K562 (cell line): ENCODE results near the gene EPHX1. TPM values are rescaled to one million over a fixed set of nuclear protein-coding genes. Genes with fewer than 3 reads are reported as not detected.

Source experiments
- CBFA2T3 ChIP-seq: fragments of 450-650 bp; IDR thresholded peaks from 2 replicates; pipeline ENCODE4 v1.6.1; 2017
- FOXA1 ChIP-seq: fragments of 450-650 bp; IDR thresholded peaks from 2 replicates; pipeline ENCODE4 v1.6.1; 2016; ENCODE audit warnings: mild to moderate bottlenecking, borderline replicate concordance
- FOXA3 ChIP-seq, 2 experiments: fragments of 450-650 bp in 1 of 2; sonication (generic) in 1 of 2; formaldehyde crosslinking; IDR thresholded peaks in 1 of 2; conservative IDR thresholded peaks in 1 of 2; 2 replicates each; pipeline versions ENCODE4 v1.4.0 to v1.8.0; 2020 to 2022; ENCODE audit warnings: mild to moderate bottlenecking in 2 of 2, missing genetic modification reagents in 1 of 2
- GTF2A2 ChIP-seq: IDR thresholded peaks from 2 replicates; pipeline ENCODE4 v1.6.1; 2016; ENCODE audit warnings: mild to moderate bottlenecking, missing genetic modification characterization, missing compliant biosample characterization
- HOXB6 ChIP-seq: fragments of 250-450 bp; sonication (Bioruptor Pico); IDR thresholded peaks from 2 replicates; pipeline ENCODE4 v1.5.1; 2022; ENCODE audit warnings: mild to moderate bottlenecking, borderline replicate concordance
- L3MBTL2 ChIP-seq: fragments of 450-650 bp; IDR thresholded peaks from 2 replicates; pipeline ENCODE4 v1.6.1; 2016; ENCODE audit warnings: mild to moderate bottlenecking, moderate library complexity
- MCM2 ChIP-seq: fragments of 450-650 bp; IDR thresholded peaks from 2 replicates; pipeline ENCODE4 v1.6.1; 2017; ENCODE audit warnings: low read depth, mild to moderate bottlenecking
- MCM5 ChIP-seq: fragments of 450-650 bp; IDR thresholded peaks from 2 replicates; pipeline ENCODE4 v1.6.1; 2016; ENCODE audit warnings: low read depth
- MTA3 ChIP-seq: fragments of 450-650 bp; formaldehyde crosslinking; IDR thresholded peaks from 2 replicates; pipeline ENCODE4 v1.6.1; 2017; ENCODE audit warnings: mild to moderate bottlenecking, borderline replicate concordance
- NBN ChIP-seq: fragments of 450-650 bp; IDR thresholded peaks from 2 replicates; pipeline ENCODE4 v1.6.1; 2016; ENCODE audit warnings: low read depth, mild to moderate bottlenecking
- POU5F1 ChIP-seq: fragments of 150-350 bp; IDR thresholded peaks from 2 replicates; pipeline ENCODE4 v1.6.1; 2014; ENCODE audit warnings: borderline replicate concordance, low read length, low read depth, mild to moderate bottlenecking; ENCODE audit not compliant: partially characterized antibody
- SMAD1 ChIP-seq: fragments of 150-350 bp; IDR thresholded peaks from 2 replicates; pipeline ENCODE4 v1.6.1; 2014; ENCODE audit warnings: low read length, low read depth; ENCODE audit not compliant: partially characterized antibody
- SMAD3 ChIP-seq: fragments of 450-650 bp; formaldehyde crosslinking; conservative IDR thresholded peaks from 2 replicates; pipeline ENCODE4 v1.4.0; 2020; ENCODE audit warnings: mild to moderate bottlenecking
- SPI1 ChIP-seq: IDR thresholded peaks from 2 replicates; pipeline ENCODE4 v1.6.1; 2011; ENCODE audit warnings: low read depth, low read length, control low read depth, borderline replicate concordance
- STAT5A ChIP-seq: IDR thresholded peaks from 2 replicates; pipeline ENCODE4 v1.6.1; 2012; ENCODE audit warnings: low read length, inconsistent platforms, borderline replicate concordance
- ZBED1 ChIP-seq: IDR thresholded peaks from 2 replicates; pipeline ENCODE4 v1.6.1; 2014
- ZNF146 ChIP-seq: IDR thresholded peaks from one replicate; pipeline ENCODE4 v1.6.1; 2018; ENCODE audit warnings: missing compliant biosample characterization; ENCODE audit not compliant: unreplicated experiment
- ZNF445 ChIP-seq: fragments of 250-450 bp; sonication (Bioruptor Pico); IDR thresholded peaks from 2 replicates; pipeline ENCODE4 v1.4.0; 2020; ENCODE audit warnings: low read depth, mild to moderate bottlenecking, moderate library complexity
- ZNF77 ChIP-seq: fragments of 250-450 bp; sonication (Bioruptor Pico); IDR thresholded peaks from 2 replicates; pipeline ENCODE4 v1.5.0; 2020
- polyA plus RNA-seq, 8 experiments: library from polyadenylated mRNA; depleted of rRNA in 4 of 8; stranded (reverse) in 5 of 8; unstranded in 3 of 8; fragments of >200 nt; fragmentation: Nextera tagmentation in 2 of 8; fragmentation: Illumina TruSeq in 1 of 8; extraction: Ambion mirVana in 2 of 8; extraction: Trizol in 1 of 8; gene quantifications; 2 replicates each; pipeline versions ENCODE4 v1.2.1 to v1.2.3, GENCODE V29; 2011 to 2014; ENCODE audit warnings: inconsistent platforms in 1 of 8, missing spikeins in 1 of 8
- total RNA-seq, 7 experiments: library from RNA; depleted of rRNA in 6 of 7; stranded (reverse); fragments of >200 nt in 6 of 7; fragmentation: Illumina TruSeq in 2 of 7; extraction: Trizol in 2 of 7; gene quantifications; 2 replicates each; pipeline versions ENCODE4 v1.2.1 to v1.2.3, GENCODE V29; 2011 to 2021; ENCODE audit warnings: low replicate concordance in 1 of 7
- TF ChIP-seq, protein P1 (sequence below): IDR thresholded peaks from 2 replicates; pipeline ENCODE4 v1.6.1; 2016; ENCODE audit warnings: missing genetic modification characterization, missing compliant biosample characterization
- TF ChIP-seq, protein P2 (sequence below), 2 experiments: fragments of 450-650 bp; conservative IDR thresholded peaks; 2 replicates each; pipeline ENCODE4 v1.6.1; 2017; ENCODE audit warnings: mild to moderate bottlenecking in 2 of 2, moderate library complexity in 2 of 2
- TF ChIP-seq, protein P3 (sequence below): fragments of 450-650 bp; formaldehyde crosslinking; IDR thresholded peaks from 2 replicates; pipeline ENCODE4 v1.4.0; 2022; ENCODE audit warnings: missing genetic modification characterization
- TF ChIP-seq, protein P4 (sequence below): sonication (generic); formaldehyde crosslinking; IDR thresholded peaks from 2 replicates; pipeline ENCODE4 v1.8.1; 2023; ENCODE audit warnings: mild to moderate bottlenecking, missing genetic modification reagents

The EPHX1 gene
- total and polyA plus RNA-seq, 9 of the 15 experiments (the other 6 are each of a cell fraction or from before 2014, with no cell fraction given), result 0.21 to 27.0 (median 6.7) TPM

DNA sequence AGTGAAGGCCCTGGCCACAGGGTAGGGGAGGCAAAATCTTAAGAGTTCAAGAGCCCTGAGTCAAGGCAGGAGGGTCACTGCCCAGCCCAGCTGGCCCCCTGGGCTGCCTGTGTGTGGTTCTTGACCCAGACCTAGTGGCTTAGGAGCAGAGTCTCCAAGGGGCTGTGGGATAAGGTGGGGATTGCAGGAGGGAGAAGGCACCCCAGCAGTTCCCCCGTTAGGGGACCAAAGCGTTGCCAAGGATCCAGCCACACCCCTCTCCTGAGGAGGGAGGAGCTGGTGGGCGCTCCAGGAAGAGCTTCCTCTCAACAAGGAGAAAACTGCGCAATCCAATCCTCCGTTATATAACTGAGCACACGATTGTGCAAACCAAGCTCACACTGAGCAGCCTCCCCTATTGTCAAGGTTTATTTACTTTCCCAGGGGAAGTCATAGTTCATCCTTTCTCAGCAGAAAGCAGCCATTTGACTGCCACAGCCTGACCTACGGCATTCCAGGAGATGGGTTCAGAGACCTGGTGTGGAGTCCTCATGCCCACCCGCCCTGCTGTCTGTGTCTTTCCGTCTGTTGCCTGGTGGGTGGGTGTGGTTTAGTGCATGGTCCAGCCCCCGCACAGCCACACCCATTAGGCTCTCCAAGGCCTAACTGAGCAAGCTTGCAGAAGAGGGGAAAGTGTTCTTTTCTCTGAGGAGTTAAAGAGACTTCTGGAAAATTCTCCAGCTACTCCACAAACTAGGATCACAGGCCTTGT is 3.5 kb downstream of the EPHX1 start (continued):
- TF ChIP-seq, protein P1, sequence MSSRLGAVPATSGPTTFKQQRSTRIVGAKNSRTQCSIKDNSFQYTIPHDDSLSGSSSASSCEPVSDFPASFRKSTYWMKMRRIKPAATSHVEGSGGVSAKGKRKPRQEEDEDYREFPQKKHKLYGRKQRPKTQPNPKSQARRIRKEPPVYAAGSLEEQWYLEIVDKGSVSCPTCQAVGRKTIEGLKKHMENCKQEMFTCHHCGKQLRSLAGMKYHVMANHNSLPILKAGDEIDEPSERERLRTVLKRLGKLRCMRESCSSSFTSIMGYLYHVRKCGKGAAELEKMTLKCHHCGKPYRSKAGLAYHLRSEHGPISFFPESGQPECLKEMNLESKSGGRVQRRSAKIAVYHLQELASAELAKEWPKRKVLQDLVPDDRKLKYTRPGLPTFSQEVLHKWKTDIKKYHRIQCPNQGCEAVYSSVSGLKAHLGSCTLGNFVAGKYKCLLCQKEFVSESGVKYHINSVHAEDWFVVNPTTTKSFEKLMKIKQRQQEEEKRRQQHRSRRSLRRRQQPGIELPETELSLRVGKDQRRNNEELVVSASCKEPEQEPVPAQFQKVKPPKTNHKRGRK (tag), result no peak
- TF ChIP-seq ZBED1, result no peak
- no peak for TF ChIP-seq SMAD3 (CRISPR knock-in tag)
- TF ChIP-seq FOXA3 (CRISPR knock-in tag; conservative IDR thresholded peaks at IDR 0.05 in 1 of 2, IDR thresholded peaks at IDR 0.05 in 1 of 2), result no peak
- no peak for TF ChIP-seq MCM5
- TF ChIP-seq L3MBTL2, result peak; percentile 51; the same call in 1 of the 2 replicates
- no peak for TF ChIP-seq MCM2
- TF ChIP-seq ZNF445 (CRISPR knock-in tag), result no peak
- TF ChIP-seq, protein P2, sequence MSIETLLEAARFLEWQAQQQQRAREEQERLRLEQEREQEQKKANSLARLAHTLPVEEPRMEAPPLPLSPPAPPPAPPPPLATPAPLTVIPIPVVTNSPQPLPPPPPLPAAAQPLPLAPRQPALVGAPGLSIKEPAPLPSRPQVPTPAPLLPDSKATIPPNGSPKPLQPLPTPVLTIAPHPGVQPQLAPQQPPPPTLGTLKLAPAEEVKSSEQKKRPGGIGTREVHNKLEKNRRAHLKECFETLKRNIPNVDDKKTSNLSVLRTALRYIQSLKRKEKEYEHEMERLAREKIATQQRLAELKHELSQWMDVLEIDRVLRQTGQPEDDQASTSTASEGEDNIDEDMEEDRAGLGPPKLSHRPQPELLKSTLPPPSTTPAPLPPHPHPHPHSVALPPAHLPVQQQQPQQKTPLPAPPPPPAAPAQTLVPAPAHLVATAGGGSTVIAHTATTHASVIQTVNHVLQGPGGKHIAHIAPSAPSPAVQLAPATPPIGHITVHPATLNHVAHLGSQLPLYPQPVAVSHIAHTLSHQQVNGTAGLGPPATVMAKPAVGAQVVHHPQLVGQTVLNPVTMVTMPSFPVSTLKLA (conservative IDR thresholded peaks at IDR 0.05), result no peak
- no peak for TF ChIP-seq FOXA1
- TF ChIP-seq POU5F1, result no peak
- no peak for TF ChIP-seq CBFA2T3
- TF ChIP-seq SMAD1, result no peak
- no peak for TF ChIP-seq ZNF146
- TF ChIP-seq MTA3, result peak; percentile 27; the same call in 1 of the 2 replicates
- TF ChIP-seq NBN, result peak; percentile 21; the same call in 1 of the 2 replicates
- no peak for TF ChIP-seq ZNF77 (CRISPR knock-in tag)
- TF ChIP-seq SPI1, result no peak
- no peak for TF ChIP-seq STAT5A
- no peak for TF ChIP-seq HOXB6 (CRISPR knock-in tag)
- TF ChIP-seq, protein P3, sequence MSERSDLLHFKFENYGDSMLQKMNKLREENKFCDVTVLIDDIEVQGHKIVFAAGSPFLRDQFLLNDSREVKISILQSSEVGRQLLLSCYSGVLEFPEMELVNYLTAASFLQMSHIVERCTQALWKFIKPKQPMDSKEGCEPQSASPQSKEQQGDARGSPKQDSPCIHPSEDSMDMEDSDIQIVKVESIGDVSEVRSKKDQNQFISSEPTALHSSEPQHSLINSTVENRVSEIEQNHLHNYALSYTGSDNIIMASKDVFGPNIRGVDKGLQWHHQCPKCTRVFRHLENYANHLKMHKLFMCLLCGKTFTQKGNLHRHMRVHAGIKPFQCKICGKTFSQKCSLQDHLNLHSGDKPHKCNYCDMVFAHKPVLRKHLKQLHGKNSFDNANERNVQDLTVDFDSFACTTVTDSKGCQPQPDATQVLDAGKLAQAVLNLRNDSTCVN (CRISPR knock-in tag), result no peak
- TF ChIP-seq, protein P4, sequence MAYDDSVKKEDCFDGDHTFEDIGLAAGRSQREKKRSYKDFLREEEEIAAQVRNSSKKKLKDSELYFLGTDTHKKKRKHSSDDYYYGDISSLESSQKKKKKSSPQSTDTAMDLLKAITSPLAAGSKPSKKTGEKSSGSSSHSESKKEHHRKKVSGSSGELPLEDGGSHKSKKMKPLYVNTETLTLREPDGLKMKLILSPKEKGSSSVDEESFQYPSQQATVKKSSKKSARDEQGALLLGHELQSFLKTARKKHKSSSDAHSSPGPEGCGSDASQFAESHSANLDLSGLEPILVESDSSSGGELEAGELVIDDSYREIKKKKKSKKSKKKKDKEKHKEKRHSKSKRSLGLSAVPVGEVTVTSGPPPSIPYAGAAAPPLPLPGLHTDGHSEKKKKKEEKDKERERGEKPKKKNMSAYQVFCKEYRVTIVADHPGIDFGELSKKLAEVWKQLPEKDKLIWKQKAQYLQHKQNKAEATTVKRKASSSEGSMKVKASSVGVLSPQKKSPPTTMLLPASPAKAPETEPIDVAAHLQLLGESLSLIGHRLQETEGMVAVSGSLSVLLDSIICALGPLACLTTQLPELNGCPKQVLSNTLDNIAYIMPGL (CRISPR knock-in tag), result no peak
- no peak for TF ChIP-seq GTF2A2 (tag)
